Measurements from ENCODE around the gene SDF2L1. TPM values are rescaled to one million over a fixed set of nuclear protein-coding genes. Genes with fewer than 3 reads are reported as not detected.
"Not testable (repeated sequence)": the region's sequence is repeated elsewhere in the genome, so short reads cannot be mapped to it uniquely, and the experiment has no call there.

SDF2L1 gene
- total RNA-seq, 1 experiment from 2014 or later: 12.8 TPM

- peak; percentile 88 to 90 for DNase-seq
- H3K27ac ChIP-seq: no peak overlapping the region; the same call in 1 of the 2 replicates
- H3K36me3 ChIP-seq: peaks cover 18% of the 10 kb centered on the region
- no peaks in the 10 kb centered on the region; the same call in 1 of the 2 replicates for H3K4me1 ChIP-seq
- no peaks in the 10 kb centered on the region for H3K27me3 ChIP-seq
- H3K4me3 ChIP-seq: peak overlapping the region; percentile 57
- no peaks in the 10 kb centered on the region for H3K9me3 ChIP-seq (replicated peaks)
Measured at GRCh38 chr22:21657360-21658032, 15.4 kb downstream of the SDF2L1 start.

DNA sequence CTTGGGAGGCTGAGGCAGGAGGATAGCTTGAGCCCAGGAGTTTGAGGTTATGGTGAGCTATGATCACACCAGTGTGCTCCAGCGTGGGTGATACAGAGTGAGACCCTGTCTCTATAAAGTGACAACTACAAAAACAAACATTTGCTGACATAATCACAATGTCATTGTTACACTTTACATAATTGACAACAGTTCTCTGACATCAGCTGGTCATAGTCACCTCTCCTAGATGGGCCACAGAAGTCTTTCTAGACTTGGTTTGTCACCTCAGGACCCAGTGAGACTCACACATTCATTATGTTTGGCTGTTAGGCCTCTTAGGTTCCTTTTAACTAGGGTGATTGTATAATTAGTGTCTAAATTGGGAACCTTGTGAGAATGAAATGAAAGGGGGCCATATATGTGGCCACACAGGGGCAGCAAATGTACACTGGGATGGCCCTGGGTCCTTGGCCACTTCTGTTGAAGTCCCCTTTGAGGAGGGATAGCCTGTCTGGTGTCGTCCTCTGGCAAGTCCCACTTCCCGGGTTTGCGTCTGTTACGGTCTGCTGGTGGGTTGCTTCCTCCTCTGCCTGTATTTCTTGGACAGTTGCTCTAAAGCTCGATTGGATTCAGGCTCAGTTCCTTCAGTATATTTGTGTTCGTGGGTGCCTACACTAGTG is 17.9 kb downstream of the SDF2L1 start:
- Histone ChIP-seq H3K27ac (no peak overlapping the region), H3K9me3 (replicated peaks) (no peaks in the 10 kb centered on the region), H3K4me3 (no peak overlapping the region), H3K4me1 (no peaks in the 10 kb centered on the region; the same call in 1 of the 2 replicates), H3K27me3 (no peaks in the 10 kb centered on the region), H3K36me3 (peaks cover 2% of the 10 kb centered on the region)
- DNase-seq: peak in 1 of 2 experiments; percentile 41

- no peak for DNase-seq
- Histone ChIP-seq H3K36me3 (no peaks in the 10 kb centered on the region), H3K9me3 (replicated peaks) (no peaks in the 10 kb centered on the region), H3K27me3 (no peaks in the 10 kb centered on the region), H3K4me3 (no peak overlapping the region), H3K27ac (no peak overlapping the region), H3K4me1 (no peaks in the 10 kb centered on the region; the same call in 1 of the 2 replicates)
Measured at GRCh38 chr22:21660904-21661303, 18.8 kb downstream of the SDF2L1 start.

DNA sequence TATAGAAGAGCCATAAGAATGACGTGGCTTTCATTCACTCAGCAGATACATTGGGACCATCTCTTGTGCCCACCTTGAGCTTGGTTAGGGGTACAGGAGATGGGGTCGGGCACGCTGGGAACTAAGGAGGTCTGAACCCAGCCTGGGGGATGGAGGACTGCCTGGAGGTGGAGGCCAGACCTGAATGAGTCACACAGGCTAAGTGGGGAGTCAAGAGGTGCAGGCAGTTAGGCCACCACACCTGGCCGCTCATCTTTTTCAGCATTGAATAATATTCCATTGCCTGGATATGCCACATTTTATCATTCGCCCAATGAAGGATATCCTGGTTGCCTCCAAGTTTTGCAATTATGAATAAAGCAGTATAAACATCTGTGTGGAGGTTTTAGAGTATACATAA is 19.9 kb downstream of the SDF2L1 start:
- no peak for DNase-seq
- H3K9me3 ChIP-seq (replicated peaks): no peaks in the 10 kb centered on the region
- no peaks in the 10 kb centered on the region for H3K36me3 ChIP-seq
- no peak overlapping the region for H3K4me3 ChIP-seq
- H3K27ac ChIP-seq: no peak overlapping the region
- H3K4me1 ChIP-seq: no peaks in the 10 kb centered on the region; the same call in 1 of the 2 replicates
- no peaks in the 10 kb centered on the region for H3K27me3 ChIP-seq

DNA sequence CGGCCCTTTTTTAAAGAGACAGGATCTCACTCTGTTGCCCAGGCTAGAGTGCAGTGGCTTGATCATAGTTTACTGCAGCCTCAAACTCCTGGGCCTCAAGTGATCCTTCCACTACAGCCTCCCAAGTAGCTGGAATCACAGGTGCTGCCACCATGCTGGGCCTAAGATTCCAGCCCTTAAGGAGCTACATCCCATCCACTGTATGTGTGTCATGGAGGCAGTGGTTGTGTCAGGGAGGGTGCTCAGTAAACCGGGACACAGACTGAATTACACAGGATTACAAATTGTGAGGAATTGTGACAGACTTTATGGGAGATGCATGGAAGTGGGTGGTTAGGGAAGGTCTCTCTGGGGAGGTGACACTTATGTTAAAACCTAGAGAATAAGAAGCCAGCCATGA is 21.6 kb downstream of the SDF2L1 start:
- Histone ChIP-seq H3K27me3 (no peaks in the 10 kb centered on the region), H3K36me3 (no peaks in the 10 kb centered on the region), H3K9me3 (replicated peaks) (no peaks in the 10 kb centered on the region), H3K4me3 (no peak overlapping the region), H3K4me1 (no peaks in the 10 kb centered on the region), H3K27ac (no peak overlapping the region)
- no peak for DNase-seq

DNA sequence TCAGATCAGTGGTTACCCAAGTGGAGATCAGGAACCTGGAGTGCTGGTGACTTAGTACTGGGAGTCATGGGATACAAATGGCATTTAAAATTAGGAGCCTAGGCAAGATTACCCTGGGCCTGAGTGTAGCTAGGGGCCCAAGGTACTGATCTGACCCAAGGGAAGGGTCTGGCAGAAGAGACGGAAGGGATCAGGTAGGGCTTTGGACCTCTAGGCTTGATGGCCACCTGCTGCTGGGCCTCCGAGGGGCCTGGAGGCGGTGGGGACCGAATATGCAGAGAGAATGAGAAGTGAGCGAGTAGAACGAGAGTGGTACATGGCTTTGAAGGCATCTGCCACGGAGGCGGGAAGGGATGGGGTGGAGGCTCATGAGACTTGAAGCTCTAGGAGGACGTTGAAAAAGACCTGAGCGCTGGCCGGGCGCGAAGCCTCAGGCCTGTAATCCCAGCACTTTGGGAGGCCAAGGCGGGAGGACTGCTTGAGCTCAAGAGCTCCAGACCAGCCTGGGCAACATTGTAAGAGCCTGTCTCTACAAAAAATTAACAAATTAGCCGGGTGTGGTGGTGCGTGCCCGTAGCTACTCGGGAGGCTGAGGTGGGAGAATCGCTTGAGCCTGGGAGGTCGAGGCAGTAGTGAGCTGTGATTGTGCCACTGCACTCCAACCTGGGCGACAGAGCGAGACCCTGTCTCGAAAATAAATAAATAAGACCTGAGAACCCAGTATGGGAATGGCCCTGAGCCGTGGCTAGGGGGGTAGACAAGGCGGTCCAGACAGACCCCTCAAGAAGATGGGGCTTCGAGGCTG is 23.1 kb downstream of the SDF2L1 start:
- no peaks in the 10 kb centered on the region for H3K27me3 ChIP-seq
- peak overlapping the region; percentile 64 for H3K27ac ChIP-seq
- H3K36me3 ChIP-seq: peaks cover 7% of the 10 kb centered on the region

GRCh38 chr22:21666786-21667185 is 24.7 kb downstream of the SDF2L1 start:
- Histone ChIP-seq H3K9me3 (replicated peaks) (no peaks in the 10 kb centered on the region), H3K36me3 (peaks cover 15% of the 10 kb centered on the region), H3K4me1 (no peaks in the 10 kb centered on the region), H3K4me3 (peak overlapping the region; percentile 88), H3K27ac (no peak overlapping the region), H3K27me3 (no peaks in the 10 kb centered on the region)
- no peak for DNase-seq

More for the DNA sequence above, 23.1 kb downstream of the SDF2L1 start:
- H3K4me3 ChIP-seq: peak overlapping the region; percentile 88
- DNase-seq: no peak
- no peaks in the 10 kb centered on the region for H3K4me1 ChIP-seq
- H3K9me3 ChIP-seq (replicated peaks): no peaks in the 10 kb centered on the region

- peaks cover 25% of the 10 kb centered on the region for H3K36me3 ChIP-seq
- H3K4me1 ChIP-seq: no peaks in the 10 kb centered on the region
- H3K27me3 ChIP-seq: no peaks in the 10 kb centered on the region
- no peak overlapping the region for H3K4me3 ChIP-seq
- no peak overlapping the region for H3K27ac ChIP-seq
- H3K9me3 ChIP-seq (replicated peaks): no peaks in the 10 kb centered on the region
- no peak for DNase-seq
Measured at GRCh38 chr22:21669026-21669425, 26.9 kb downstream of the SDF2L1 start.

DNA sequence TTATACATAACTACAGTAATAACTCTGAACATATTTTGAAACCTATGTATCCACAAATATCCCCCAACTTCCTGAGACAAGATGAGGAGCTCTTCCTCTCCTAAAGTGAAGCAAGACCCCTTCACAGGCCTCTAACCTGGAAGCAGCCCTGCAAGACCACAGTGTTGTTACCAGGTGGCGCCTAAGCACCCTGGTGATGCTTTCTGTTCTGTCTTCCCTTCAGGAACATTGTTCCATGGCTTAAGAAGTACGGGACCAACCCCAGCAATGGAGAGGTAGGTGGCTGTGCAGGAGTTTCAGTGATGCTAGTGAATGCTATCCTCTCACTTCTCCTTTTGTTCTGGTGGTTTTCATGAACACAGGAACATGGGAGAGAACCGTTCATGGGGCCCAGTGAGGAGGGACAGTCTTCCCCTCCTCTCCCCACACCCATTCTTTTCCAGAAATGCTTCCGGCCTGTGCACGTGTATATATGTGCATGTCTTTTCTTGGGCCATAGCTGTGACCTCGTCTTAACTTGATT is 30.1 kb downstream of the SDF2L1 start:
- H3K36me3 ChIP-seq: peaks cover 44% of the 10 kb centered on the region
- no peak overlapping the region for H3K27ac ChIP-seq
- no peaks in the 10 kb centered on the region for H3K4me1 ChIP-seq
- H3K4me3 ChIP-seq: no peak overlapping the region
- H3K27me3 ChIP-seq: no peaks in the 10 kb centered on the region
- no peak for DNase-seq
- H3K9me3 ChIP-seq (replicated peaks): no peaks in the 10 kb centered on the region

DNA sequence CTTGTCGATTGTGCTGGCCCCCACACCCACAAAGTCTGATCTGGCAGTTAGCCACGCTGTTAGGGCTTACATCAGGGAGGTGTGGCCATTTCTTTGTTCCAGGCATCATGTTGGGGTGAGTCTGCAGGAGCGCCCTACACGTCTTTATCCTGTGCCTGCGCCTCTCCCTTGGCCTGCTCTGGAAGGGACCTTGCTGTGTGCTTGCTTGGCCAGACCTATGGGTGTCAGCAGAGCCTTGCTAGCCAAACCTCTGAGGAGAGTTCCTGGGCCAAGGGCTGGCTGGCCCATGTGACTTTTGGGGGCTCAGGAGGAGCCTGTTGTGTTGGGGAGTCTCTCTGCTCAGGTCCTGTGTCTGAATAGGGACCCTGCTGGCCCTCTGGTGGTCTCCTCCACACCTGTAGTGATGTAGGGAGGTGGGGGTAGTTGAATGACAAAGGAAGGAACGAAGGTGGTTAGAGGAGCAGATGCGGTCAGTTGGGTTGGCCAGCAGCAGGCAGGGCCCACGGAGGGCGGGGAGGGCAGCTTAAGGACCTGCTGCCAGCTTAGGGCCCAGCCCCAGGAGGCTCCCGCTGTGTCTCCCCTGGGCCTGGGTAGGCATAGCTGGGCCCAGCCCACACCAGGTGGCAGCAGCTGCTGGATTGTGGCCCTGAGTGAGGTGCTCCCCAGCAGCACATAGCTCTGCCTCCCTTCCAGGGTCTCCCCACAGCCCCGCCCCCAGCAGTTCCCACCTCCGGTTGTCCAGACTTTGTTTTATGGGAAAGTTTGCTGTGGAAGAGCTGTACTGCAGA is 31.6 kb downstream of the SDF2L1 start:
- H3K4me3 ChIP-seq: no peak overlapping the region
- H3K36me3 ChIP-seq: peaks cover 44% of the 10 kb centered on the region
- DNase-seq: no peak

DNA sequence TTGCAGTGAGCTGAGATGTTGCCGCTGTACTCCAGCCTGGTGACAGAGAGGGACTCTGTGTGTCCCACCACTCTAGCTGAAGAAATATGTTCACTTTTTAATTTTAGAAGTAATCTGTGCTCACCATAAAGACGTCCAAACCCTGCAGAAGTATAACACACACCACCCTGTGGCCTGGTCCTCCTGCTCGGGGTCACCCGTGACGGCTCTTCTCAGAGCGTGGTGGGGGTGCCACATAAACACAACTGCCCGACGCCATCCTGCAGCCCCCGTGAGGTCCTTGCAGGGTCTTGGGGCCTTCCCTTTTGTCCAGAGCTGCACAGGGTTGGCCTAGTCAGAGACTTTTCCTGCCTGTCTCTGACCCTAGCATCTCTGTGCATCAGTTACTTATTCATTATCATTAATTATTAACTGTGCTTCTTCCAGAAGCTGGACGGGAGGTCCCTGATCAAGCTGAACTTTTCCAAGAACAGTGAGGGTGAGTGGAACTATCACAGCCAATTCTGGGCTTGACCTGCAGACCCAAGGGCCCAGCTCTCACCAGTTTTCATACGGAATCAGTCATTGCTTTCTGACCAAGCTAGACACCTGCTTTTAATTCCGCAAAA is 32.6 kb downstream of the SDF2L1 start:
- no peaks in the 10 kb centered on the region for H3K27me3 ChIP-seq
- peaks cover 42% of the 10 kb centered on the region for H3K36me3 ChIP-seq
- DNase-seq: no peak

More for the DNA sequence above, 31.6 kb downstream of the SDF2L1 start:
- Histone ChIP-seq H3K4me1 (no peaks in the 10 kb centered on the region), H3K27ac (no peak overlapping the region), H3K27me3 (no peaks in the 10 kb centered on the region), H3K9me3 (replicated peaks) (no peaks in the 10 kb centered on the region)

DNA sequence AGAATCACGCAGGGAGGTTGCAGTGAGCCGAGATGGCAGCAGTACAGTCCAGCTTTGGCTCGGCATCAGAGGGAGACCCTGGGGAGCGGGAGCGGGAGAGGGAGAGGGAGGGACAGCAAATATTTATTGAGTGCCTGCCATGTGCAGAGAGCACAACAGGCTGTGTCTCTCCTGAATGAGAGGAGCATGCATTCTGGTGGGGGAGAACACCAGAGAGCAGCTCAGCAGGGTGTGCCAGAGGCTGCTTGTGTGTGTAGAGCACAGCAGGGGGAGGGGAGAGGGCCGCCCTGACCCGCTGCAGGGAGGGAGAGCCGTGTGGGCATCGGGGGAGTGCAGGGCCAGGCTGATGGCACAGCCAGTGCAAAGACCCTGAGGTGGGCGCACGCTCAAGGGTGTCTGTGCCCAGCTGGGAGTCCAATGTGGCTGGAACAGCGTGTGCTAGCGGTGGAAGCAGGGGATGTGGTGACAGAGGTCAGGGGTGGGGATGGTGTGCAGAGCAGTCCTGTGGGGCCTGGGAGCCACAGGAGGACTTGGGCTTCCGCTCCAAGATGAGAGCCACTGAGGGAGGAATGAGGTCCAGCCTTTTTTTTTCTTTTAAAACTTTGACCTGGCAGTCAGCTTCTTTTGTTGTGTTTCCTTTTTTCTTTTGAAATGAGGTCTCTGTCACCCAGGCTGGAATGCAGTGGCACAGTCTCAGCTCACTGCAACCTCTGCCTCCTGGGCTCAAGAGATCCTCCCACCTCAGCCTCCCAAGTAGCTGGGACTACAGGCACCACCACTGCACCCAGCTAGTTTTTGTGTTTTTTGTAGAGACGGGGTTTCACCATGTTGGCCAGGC is 35.7 kb downstream of the SDF2L1 start:
- no peak overlapping the region for H3K4me3 ChIP-seq
- no peak overlapping the region for H3K27ac ChIP-seq
- no peaks in the 10 kb centered on the region for H3K27me3 ChIP-seq
- no peaks in the 10 kb centered on the region for H3K4me1 ChIP-seq
- H3K9me3 ChIP-seq (replicated peaks): no peaks in the 10 kb centered on the region
- DNase-seq: no peak
- peaks cover 26% of the 10 kb centered on the region for H3K36me3 ChIP-seq

More for the DNA sequence above, 32.6 kb downstream of the SDF2L1 start:
- Histone ChIP-seq H3K9me3 (replicated peaks) (no peaks in the 10 kb centered on the region), H3K4me1 (no peaks in the 10 kb centered on the region), H3K27ac (no peak overlapping the region), H3K4me3 (no peak overlapping the region)

- H3K27me3 ChIP-seq; H3K4me1 ChIP-seq; H3K4me3 ChIP-seq; H3K27ac ChIP-seq; H3K9me3 ChIP-seq (replicated peaks); DNase-seq: not testable (repeated sequence)
- H3K36me3 ChIP-seq: peaks cover 20% of the 10 kb centered on the region
Measured at GRCh38 chr22:21678842-21679241, 36.7 kb downstream of the SDF2L1 start.
